ENCODE measurements around the gene LRRC4. TPM values are rescaled to one million over a fixed set of nuclear protein-coding genes. Genes with fewer than 3 reads are reported as not detected.

Gene LRRC4
- total RNA-seq, 1 experiment from 2014 or later = not detected

DNA sequence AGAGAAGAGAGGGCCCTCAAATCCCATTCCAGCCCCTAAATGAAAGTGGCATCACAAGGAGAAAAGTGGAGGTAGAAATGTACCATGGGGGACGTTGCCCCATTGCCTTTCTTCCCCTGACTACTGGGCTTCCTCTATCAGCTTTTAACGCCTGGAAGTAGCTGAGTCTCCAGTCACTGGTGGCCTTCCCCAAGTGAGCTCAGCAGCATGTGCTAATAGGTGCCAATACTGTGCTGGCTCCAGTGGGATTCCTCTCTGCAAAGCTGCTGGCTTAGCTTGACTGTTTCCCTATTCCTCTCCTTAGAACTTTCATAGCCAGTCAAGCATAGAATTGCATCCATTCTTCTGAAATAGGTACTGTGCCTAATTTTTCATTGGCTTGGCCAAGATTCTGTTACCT, 32.6 kb downstream of the LRRC4 start:
- TF ChIP-seq CTCF (IDR thresholded peaks at IDR 0.05; ENCODE audit: unreplicated experiment) = no peak
- intact Hi-C loops (cut with micrococcal nuclease) = no loop called here
- Mint-ChIP-seq H3K36me3 (ENCODE audit: insufficient read depth, unreplicated experiment) (peaks cover 64% of the 10 kb centered on the region), H3K4me3 (ENCODE audit: unreplicated experiment) (no peak overlapping the region), H3K27ac (ENCODE audit: low read depth, unreplicated experiment) (no peak overlapping the region), H3K27me3 (ENCODE audit: insufficient read depth, unreplicated experiment) (no peaks in the 10 kb centered on the region), H3K4me1 (ENCODE audit: insufficient read depth, unreplicated experiment) (no peaks in the 10 kb centered on the region), H3K9me3 (ENCODE audit: unreplicated experiment) (no peaks in the 10 kb centered on the region)
- ChIA-PET POLR2A (no interaction called here), CTCF (interaction anchor here (1.0 to 1.2 kb wide), 3 partner anchors 16 to 18 kb away, joined by 3 read pairs; no protein-coding TSS in a partner anchor)
- no TSS peak for BruUV-seq (replicated peaks)
- DNase-seq (ENCODE audit: unreplicated experiment) = no peak

GRCh38 chr7:127997226-127997922, 33.9 kb downstream of the LRRC4 start:
- POLR2A ChIA-PET = no interaction called here
- no peak for DNase-seq (ENCODE audit: unreplicated experiment)

GRCh38 chr7:127996253-127997071, 34.8 kb downstream of the LRRC4 start:
- CTCF ChIA-PET = interaction anchor here (1.1 to 1.4 kb wide), 3 partner anchors 11 to 15 kb away, joined by 3 to 4 read pairs (median 3); no protein-coding TSS in a partner anchor
- POLR2A ChIA-PET = no interaction called here
- Mint-ChIP-seq H3K4me3 (ENCODE audit: unreplicated experiment) (no peak overlapping the region), H3K4me1 (ENCODE audit: insufficient read depth, unreplicated experiment) (no peaks in the 10 kb centered on the region), H3K9me3 (ENCODE audit: unreplicated experiment) (no peaks in the 10 kb centered on the region), H3K27ac (ENCODE audit: low read depth, unreplicated experiment) (no peak overlapping the region), H3K36me3 (ENCODE audit: insufficient read depth, unreplicated experiment) (peaks cover 64% of the 10 kb centered on the region), H3K27me3 (ENCODE audit: insufficient read depth, unreplicated experiment) (no peaks in the 10 kb centered on the region)
- BruUV-seq (replicated peaks) = no TSS peak
- no peak for TF ChIP-seq CTCF (IDR thresholded peaks at IDR 0.05; ENCODE audit: unreplicated experiment)
- intact Hi-C loops (cut with micrococcal nuclease) = no loop called here
- no peak for DNase-seq (ENCODE audit: unreplicated experiment)

More at GRCh38 chr7:127997226-127997922, 33.9 kb downstream of the LRRC4 start:
- BruUV-seq (replicated peaks) = no TSS peak
- Mint-ChIP-seq H3K9me3 (ENCODE audit: unreplicated experiment) (no peaks in the 10 kb centered on the region), H3K36me3 (ENCODE audit: insufficient read depth, unreplicated experiment) (peaks cover 62% of the 10 kb centered on the region), H3K27ac (ENCODE audit: low read depth, unreplicated experiment) (no peak overlapping the region), H3K4me3 (ENCODE audit: unreplicated experiment) (no peak overlapping the region), H3K27me3 (ENCODE audit: insufficient read depth, unreplicated experiment) (no peaks in the 10 kb centered on the region), H3K4me1 (ENCODE audit: insufficient read depth, unreplicated experiment) (no peaks in the 10 kb centered on the region)
- CTCF ChIA-PET = interaction anchor here (1.1 kb wide), 1 partner anchor 19 kb away, joined by 3 read pairs; no protein-coding TSS in a partner anchor
- no peak for TF ChIP-seq CTCF (IDR thresholded peaks at IDR 0.05; ENCODE audit: unreplicated experiment)
- intact Hi-C loops (cut with micrococcal nuclease) = no loop called here

- DNase-seq (ENCODE audit: unreplicated experiment) = no peak
- Mint-ChIP-seq H3K27ac (ENCODE audit: low read depth, unreplicated experiment) (no peak overlapping the region), H3K4me3 (ENCODE audit: unreplicated experiment) (no peak overlapping the region), H3K36me3 (ENCODE audit: insufficient read depth, unreplicated experiment) (peaks cover 64% of the 10 kb centered on the region), H3K4me1 (ENCODE audit: insufficient read depth, unreplicated experiment) (no peaks in the 10 kb centered on the region), H3K9me3 (ENCODE audit: unreplicated experiment) (no peaks in the 10 kb centered on the region), H3K27me3 (ENCODE audit: insufficient read depth, unreplicated experiment) (no peaks in the 10 kb centered on the region)
- TF ChIP-seq CTCF (IDR thresholded peaks at IDR 0.05; ENCODE audit: unreplicated experiment) = no peak
- CTCF ChIA-PET = interaction anchor here (1.1 to 1.4 kb wide), 3 partner anchors 10 to 14 kb away, joined by 3 to 4 read pairs (median 3); no protein-coding TSS in a partner anchor
- intact Hi-C loops (cut with micrococcal nuclease) = no loop called here
- POLR2A ChIA-PET = no interaction called here
- BruUV-seq (replicated peaks) = no TSS peak
Observed at GRCh38 chr7:127995881-127996215, 35.4 kb downstream of the LRRC4 start.
